HFFc6 (cell line): ENCODE data around the gene TNXB. TPM values are rescaled to one million over a fixed set of nuclear protein-coding genes. Genes with fewer than 3 reads are reported as not detected.

Source experiments
- DNase-seq: peaks from one replicate; pipeline ENCODE4 v3.0.0-alpha.2; 2018
- H3K27ac Mint-ChIP-seq: 2 replicates; pipeline ENCODE4 v1.8.0; 2020; ENCODE audit warnings: mild to moderate bottlenecking, mixed read lengths
- H3K27me3 Mint-ChIP-seq: 2 replicates; pipeline ENCODE4 v1.8.0; 2021; ENCODE audit warnings: mild to moderate bottlenecking, moderate library complexity, mixed read lengths; ENCODE audit not compliant: insufficient read depth
- H3K36me3 Mint-ChIP-seq: 2 replicates; pipeline ENCODE4 v1.8.0; 2021; ENCODE audit warnings: low read depth, mixed read lengths
- H3K4me1 Mint-ChIP-seq: 2 replicates; pipeline ENCODE4 v1.8.0; 2020; ENCODE audit warnings: low read depth, mixed read lengths
- H3K4me3 Mint-ChIP-seq: 2 replicates; pipeline ENCODE4 v1.8.0; 2020; ENCODE audit warnings: mild to moderate bottlenecking, moderate library complexity, mixed read lengths
- H3K9me3 Mint-ChIP-seq: 2 replicates; pipeline ENCODE4 v1.8.0; 2020; ENCODE audit warnings: mild to moderate bottlenecking, mixed read lengths
- CTCF ChIP-seq: fragments of 200-600 bp; sonication (generic); IDR thresholded peaks from 2 replicates; pipeline ENCODE4 v1.5.0; 2021; ENCODE audit warnings: antibody characterized with exemption, mild to moderate bottlenecking
- total RNA-seq, 6 experiments: library from RNA; stranded (reverse); fragmentation: NEBNext Ultra II Directional; extraction: Animal tissue kit (Norgen Biotek cat#: 25700); gene quantifications; 2 replicates in 1 of 6; 3 replicates in 5 of 6; pipeline ENCODE4 v1.2.3, GENCODE V29; 2021

TNXB gene
- total RNA-seq, 6 experiments from 2014 or later = 0.28 to 1.4 (median 0.83) TPM

- Mint-ChIP-seq H3K36me3 (peaks cover 19% of the 10 kb centered on the region), H3K4me1 (peaks cover 60% of the 10 kb centered on the region), H3K4me3 (no peak overlapping the region), H3K9me3 (no peaks in the 10 kb centered on the region), H3K27ac (peak overlapping the region; percentile 99), H3K27me3 (peaks cover 2% of the 10 kb centered on the region; the same call in 1 of the 2 replicates)
- TF ChIP-seq CTCF = peak; percentile 76
- DNase-seq = no peak
These were observed 7.5 kb upstream of the TNXB start for GRCh38 chr6:32116674-32117073.

GRCh38 chr6:32115623-32116022, 6.5 kb upstream of the TNXB start:
- DNase-seq = no peak
- Mint-ChIP-seq H3K4me1 (peaks cover 64% of the 10 kb centered on the region), H3K4me3 (no peak overlapping the region), H3K27ac (peak overlapping the region; percentile 99), H3K36me3 (peaks cover 22% of the 10 kb centered on the region), H3K9me3 (no peaks in the 10 kb centered on the region), H3K27me3 (peaks cover 2% of the 10 kb centered on the region; the same call in 1 of the 2 replicates)
- no peak for TF ChIP-seq CTCF

DNA sequence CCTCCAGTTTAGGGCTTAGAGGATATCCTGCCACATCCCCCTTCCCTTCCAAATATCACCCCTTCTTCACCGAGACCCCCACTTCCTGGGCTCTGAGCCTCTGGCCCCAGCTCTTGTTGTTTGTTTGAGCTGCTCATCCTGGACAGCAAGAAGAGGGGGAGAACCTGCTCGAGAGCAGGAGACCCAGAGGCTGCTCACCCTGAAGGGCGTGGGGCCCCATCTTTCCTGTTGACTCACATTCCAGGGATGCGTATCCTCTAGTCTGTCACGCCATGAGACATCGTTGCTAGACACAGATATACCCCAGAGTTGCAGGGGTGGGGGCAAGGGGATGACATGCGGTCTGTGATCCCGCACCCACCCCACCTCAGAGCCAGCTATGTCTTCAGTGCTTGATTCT, 5.7 kb upstream of the TNXB start:
- H3K9me3 Mint-ChIP-seq = no peaks in the 10 kb centered on the region
- H3K4me1 Mint-ChIP-seq = peaks cover 63% of the 10 kb centered on the region
- peaks cover 2% of the 10 kb centered on the region for H3K27me3 Mint-ChIP-seq
- H3K4me3 Mint-ChIP-seq = peak overlapping the region; percentile 83
- TF ChIP-seq CTCF = no peak
- H3K27ac Mint-ChIP-seq = peak overlapping the region; percentile 99
- DNase-seq = peak; percentile 91
- H3K36me3 Mint-ChIP-seq = peaks cover 22% of the 10 kb centered on the region

GRCh38 chr6:32113386-32114352, 4.5 kb upstream of the TNXB start:
- peak overlapping the region; percentile 83 for H3K4me3 Mint-ChIP-seq
- peak; percentile 76 for TF ChIP-seq CTCF
- no peaks in the 10 kb centered on the region for H3K9me3 Mint-ChIP-seq
- H3K36me3 Mint-ChIP-seq = peaks cover 22% of the 10 kb centered on the region
- H3K27me3 Mint-ChIP-seq = peaks cover 5% of the 10 kb centered on the region
- peak; percentile 99 for DNase-seq
- H3K4me1 Mint-ChIP-seq = peaks cover 58% of the 10 kb centered on the region
- H3K27ac Mint-ChIP-seq = peak overlapping the region; percentile 99

DNA sequence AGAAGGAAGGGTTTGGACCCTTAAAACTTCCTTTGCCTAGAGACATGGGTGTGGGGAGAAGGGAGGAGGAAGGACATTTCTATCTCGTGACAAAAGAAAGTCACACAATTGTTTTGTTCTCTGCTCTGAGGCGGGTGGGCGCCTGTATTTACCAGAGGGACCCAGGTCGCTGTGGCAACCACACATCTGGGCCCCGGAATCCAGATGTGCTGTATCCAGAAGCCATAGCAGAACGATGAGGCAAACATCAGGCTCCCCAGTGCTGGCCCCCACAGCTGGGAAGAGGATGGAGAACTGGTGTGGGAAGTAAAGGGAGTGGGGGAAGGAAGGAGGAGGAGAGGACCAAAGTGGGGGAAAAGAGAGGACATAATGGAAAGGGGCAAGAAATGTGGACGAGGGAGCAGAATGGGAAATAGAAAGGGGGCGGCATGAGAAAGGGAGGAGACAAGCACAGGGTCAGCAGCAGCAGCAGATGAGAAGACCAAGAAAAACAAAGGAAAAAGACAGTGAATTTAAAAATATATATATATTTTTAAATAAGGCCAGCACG, 3.4 kb upstream of the TNXB start:
- TF ChIP-seq CTCF = no peak
- Mint-ChIP-seq H3K4me3 (no peak overlapping the region; the same call in 1 of the 2 replicates), H3K36me3 (peaks cover 22% of the 10 kb centered on the region), H3K9me3 (no peaks in the 10 kb centered on the region), H3K27ac (peak overlapping the region; percentile 99), H3K27me3 (peaks cover 9% of the 10 kb centered on the region), H3K4me1 (peaks cover 67% of the 10 kb centered on the region)
- DNase-seq = no peak
